ENCODE data around the gene RAF1.

DNA sequence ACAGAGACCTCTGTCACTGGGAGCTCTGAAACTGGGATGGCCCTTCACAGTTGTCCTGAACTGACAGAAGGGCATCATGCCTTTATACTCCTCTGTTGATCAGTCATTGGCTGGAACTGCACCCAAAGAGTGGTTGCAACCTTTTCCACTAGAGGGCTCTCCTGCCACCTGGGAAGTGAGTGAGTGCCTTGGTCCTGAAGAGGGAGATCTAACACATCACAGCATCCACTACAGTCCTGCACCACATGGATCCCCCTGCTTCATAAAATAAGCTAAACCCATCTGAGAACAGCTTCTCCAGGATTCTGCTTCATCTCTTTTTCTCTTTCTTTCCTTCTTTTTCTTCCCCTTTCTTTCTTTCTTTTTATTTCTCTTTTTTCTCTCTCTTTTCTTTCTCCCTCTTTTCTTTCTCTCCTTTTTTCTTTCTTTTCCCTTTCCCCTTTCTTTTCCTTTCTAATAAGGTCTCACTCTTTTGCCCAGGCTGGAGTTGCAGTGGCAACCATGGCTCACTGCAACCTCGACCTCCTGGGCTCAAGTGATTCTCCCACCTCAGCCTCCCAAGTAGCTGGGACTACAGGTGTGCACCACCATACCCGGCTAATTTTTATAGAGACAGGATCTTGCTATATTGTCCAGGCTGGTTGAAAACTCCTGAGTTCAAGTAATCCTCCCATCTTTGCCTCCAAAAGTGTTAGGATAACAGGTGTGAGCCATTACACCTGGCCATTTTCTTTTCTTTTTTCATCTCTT is 42.8 kb upstream of the RAF1 start:
- TF ChIP-seq CTCF (IDR thresholded peaks at IDR 0.05) = peak in 5 of 7 experiments; percentile 25 to 75 (median 51)
- TF ChIP-seq POLR2AphosphoS5 (IDR thresholded peaks at IDR 0.05) = peak in 1 of 3 donors; percentile 31

Data from stomach (tissue), 4 donors.